WTC11 (cell line): Measurements from ENCODE around the gene SLC15A4.

Experiments used
- FOXP4 ChIP-seq: sonication (generic); formaldehyde crosslinking; IDR thresholded peaks from 2 replicates; pipeline ENCODE4 v1.8.0; 2022; ENCODE audit warnings: mild to moderate bottlenecking, missing genetic modification reagents
- MAX ChIP-seq: sonication (generic); formaldehyde crosslinking; IDR thresholded peaks from 2 replicates; pipeline ENCODE4 v1.8.0; 2022; ENCODE audit warnings: mild to moderate bottlenecking, missing genetic modification reagents
- SP1 ChIP-seq: sonication (generic); formaldehyde crosslinking; conservative IDR thresholded peaks from 2 replicates; pipeline ENCODE4 v1.8.1; 2022; ENCODE audit warnings: missing genetic modification reagents
- ZNF317 ChIP-seq: sonication (generic); formaldehyde crosslinking; IDR thresholded peaks from 2 replicates; pipeline ENCODE4 v1.8.1; 2023; ENCODE audit warnings: low read depth, mild to moderate bottlenecking, moderate library complexity, missing genetic modification reagents, borderline replicate concordance

GRCh38 chr12:128755566-128755965 lies 68.2 kb downstream of the SLC15A4 start:
- TF ChIP-seq MAX (CRISPR knock-in tag), result no peak
- TF ChIP-seq ZNF317 (CRISPR knock-in tag), result no peak
- no peak for TF ChIP-seq SP1
- TF ChIP-seq FOXP4 (CRISPR knock-in tag), result no peak
